ENCODE measurements around the gene MAP6D1. TPM values are rescaled to one million over a fixed set of nuclear protein-coding genes. Genes with fewer than 3 reads are reported as not detected.

The MAP6D1 gene
- polyA plus RNA-seq, 1 donor from 2014 or later: not detected

DNA sequence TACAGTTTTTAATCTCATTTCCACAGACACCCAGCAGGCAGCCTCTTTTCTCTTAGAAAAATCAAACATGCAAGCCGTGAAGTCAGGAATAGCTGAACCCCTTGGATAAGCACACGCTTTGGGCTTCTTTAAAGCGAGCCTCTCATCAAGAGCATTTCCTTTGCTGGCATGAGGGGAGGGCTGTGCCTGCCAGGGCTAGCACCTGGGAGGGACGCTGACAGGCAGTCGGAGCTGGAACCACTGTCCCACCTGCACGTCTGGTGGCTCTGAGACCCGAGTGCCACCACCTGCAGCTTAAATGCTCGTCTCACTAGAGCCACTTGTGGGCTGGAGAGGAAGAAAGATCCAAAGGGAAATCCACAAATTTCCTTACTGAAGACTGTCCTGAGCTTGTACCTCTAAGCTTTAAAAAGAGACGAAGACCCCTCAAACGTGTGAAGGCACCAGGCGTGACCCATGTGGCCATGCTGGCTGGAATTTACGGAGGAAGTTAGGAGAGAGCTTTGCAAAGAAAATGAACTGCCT is 9.4 kb downstream of the MAP6D1 start:
- Mint-ChIP-seq H3K4me3 (peak overlapping the region in 2 of 4 donors; percentile 28 to 35), H3K36me3 (peaks cover 5% of the 10 kb centered on the region), H3K4me1 (peaks cover 0 to 1% (median 0%) of the 10 kb centered on the region in 3 donors), H3K9me3 (no peaks in the 10 kb centered on the region), H3K27ac (no peak overlapping the region), H3K27me3 (no peaks in the 10 kb centered on the region)

DNA sequence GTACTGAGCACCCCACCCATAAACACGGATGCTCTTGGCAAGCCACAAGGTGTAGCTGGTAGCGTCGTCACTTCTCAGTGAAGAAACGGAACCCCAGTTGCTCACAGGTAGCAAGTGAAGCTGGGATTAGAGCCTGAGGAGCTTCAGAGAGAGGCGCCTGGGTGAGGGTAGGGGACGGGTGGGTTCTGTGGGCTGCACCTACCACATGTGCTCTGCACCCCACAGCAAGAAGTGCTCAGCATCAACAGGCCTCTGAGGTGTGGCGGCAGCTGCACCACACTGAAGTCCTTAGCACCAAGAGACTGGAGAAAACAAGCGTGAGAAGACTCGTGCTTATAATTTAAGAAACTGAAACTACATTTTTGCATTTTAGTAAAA is 9.8 kb downstream of the MAP6D1 start:
- peak overlapping the region in 2 of 4 donors; percentile 35 to 51 for H3K4me3 Mint-ChIP-seq

DNA sequence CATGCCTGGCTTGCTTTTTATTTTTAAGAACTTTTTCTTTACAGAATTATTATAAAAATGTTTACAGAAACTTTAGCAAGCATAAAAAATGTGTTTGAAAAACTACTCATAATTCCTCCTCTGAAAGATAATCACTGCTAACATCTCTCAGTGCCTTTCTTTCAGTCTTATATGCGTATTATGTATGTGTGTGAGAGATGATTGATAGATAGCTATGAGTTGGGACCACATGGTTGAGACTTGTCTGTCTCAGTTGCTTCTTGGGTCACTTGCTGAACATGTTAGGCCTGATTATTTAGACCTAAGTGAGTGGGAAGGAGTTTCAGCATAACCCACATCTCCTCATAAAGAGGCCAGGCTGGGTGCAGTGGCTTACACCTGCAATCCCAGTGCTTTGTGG is 11.1 kb downstream of the MAP6D1 start:
- Mint-ChIP-seq H3K27me3 (no peaks in the 10 kb centered on the region), H3K27ac (no peak overlapping the region), H3K9me3 (no peaks in the 10 kb centered on the region), H3K36me3 (peaks cover 5% of the 10 kb centered on the region), H3K4me3 (no peak overlapping the region), H3K4me1 (peaks cover 0 to 1% (median 0%) of the 10 kb centered on the region in 3 donors)

More for the DNA sequence above, 9.8 kb downstream of the MAP6D1 start:
- H3K36me3 Mint-ChIP-seq: peaks cover 5% of the 10 kb centered on the region
- no peak overlapping the region for H3K27ac Mint-ChIP-seq
- H3K4me1 Mint-ChIP-seq: peaks cover 0 to 1% (median 0%) of the 10 kb centered on the region in 3 donors
- no peaks in the 10 kb centered on the region for H3K27me3 Mint-ChIP-seq
- no peaks in the 10 kb centered on the region for H3K9me3 Mint-ChIP-seq

DNA sequence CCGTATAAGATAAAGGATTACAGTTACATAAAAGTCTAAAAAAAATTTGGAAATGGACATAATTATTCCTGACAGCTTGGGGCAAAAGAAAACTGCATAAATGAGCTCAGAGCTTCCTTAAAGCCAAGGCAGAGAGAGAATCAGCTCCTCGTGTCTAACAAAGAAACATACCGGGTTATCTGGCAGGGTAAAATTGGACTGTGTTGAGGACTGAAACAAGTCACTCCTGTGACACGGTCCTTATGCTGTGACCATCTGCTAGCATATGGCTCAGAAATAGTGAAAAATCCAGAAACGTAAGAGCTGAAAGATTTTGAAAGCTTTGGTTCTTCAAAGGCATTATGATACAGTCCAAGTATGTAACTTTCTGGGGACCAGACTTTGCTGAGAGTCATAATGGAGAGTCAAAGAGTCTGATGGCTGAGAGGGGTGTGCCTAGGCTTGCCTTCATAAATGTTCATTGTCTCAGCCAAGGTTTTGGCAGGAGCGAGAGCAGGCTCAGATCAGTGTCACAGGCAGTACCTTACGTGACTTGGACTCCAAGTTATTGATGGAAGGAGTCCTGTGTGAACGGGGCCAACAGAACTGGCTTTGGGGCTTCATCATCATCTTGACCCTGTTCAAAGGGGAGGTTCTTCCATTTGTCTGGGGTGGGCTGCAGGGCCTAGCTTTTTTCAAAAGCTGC is 12.5 kb downstream of the MAP6D1 start:
- Mint-ChIP-seq H3K36me3 (peaks cover 7% of the 10 kb centered on the region), H3K4me1 (peaks cover 0 to 1% (median 0%) of the 10 kb centered on the region in 3 donors), H3K27me3 (no peaks in the 10 kb centered on the region), H3K9me3 (no peaks in the 10 kb centered on the region), H3K27ac (peak overlapping the region in 1 of 3 donors; percentile 65), H3K4me3 (no peak overlapping the region)

DNA sequence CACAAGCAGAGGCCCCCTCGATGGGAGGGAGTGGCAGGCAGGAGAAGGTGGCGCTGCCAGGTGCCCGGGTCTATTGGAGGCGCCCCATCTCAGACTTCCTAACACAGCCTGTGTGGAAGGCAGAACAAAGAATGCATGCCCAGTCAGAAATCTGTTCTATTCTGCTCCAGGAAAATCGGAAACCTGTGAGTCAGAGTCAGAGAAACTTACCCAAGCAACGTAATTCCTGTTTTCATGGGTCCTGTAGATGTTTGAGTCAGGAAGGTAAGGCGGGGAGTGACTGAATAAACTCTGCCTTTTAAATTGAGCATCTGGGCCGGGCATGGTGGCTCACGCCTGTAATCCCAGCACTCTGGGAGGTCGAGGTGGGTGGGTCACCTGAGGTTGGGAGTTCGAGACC is 13.7 kb downstream of the MAP6D1 start:
- Mint-ChIP-seq H3K4me1 (peaks cover 0 to 1% (median 0%) of the 10 kb centered on the region in 3 donors), H3K4me3 (no peak overlapping the region), H3K36me3 (peaks cover 11% of the 10 kb centered on the region), H3K27me3 (no peaks in the 10 kb centered on the region), H3K9me3 (no peaks in the 10 kb centered on the region), H3K27ac (no peak overlapping the region)

DNA sequence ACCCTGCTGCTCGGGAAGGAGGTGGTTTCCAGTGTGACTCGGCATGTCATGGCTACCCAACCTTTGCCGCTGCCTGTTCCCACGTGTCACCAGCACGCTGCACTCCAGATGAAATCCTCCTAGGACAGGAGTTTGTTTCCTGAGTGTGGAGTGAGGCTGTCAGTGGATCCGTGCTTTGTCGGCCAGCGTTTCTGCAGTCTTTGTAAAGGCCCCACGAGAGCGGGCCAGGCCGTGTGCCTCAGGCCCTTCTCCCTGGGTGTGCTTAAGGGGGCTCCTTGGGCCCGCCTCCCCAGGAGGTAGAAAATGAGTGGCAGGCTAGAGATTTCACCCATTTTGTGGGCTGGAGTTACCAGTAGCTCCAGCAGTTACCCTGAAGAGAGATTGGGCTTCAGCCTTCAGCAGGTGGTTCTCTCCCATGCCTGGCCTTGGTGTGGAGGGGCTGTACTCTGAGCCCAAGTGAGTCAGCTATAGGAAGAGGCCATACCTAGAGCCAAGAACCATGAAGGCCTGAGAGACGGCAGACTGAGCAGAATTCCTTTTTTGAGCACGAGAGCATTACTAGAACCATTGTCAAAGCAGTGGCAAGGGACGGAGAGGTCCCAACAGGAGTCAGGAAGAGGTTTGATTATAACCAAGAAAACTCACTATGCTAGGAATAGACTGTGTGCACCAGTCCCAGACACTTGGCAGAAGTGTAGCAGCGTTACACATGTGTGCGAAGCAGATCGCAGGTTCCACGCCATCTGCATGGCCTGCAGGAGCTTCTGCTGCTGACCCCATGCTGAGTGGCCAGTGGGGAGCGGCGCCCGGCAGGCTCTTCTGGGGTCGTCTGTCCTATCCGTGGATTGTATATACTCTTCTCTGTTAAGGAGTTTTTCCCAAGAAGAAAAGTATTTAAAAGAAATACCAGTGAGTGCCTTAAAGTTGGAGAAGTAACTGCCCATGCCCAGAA is 14.5 kb downstream of the MAP6D1 start:
- Mint-ChIP-seq H3K4me1 (peaks cover 0 to 1% (median 0%) of the 10 kb centered on the region in 3 donors), H3K9me3 (no peaks in the 10 kb centered on the region), H3K36me3 (peaks cover 9% of the 10 kb centered on the region), H3K27me3 (no peaks in the 10 kb centered on the region), H3K27ac (no peak overlapping the region), H3K4me3 (no peak overlapping the region)

DNA sequence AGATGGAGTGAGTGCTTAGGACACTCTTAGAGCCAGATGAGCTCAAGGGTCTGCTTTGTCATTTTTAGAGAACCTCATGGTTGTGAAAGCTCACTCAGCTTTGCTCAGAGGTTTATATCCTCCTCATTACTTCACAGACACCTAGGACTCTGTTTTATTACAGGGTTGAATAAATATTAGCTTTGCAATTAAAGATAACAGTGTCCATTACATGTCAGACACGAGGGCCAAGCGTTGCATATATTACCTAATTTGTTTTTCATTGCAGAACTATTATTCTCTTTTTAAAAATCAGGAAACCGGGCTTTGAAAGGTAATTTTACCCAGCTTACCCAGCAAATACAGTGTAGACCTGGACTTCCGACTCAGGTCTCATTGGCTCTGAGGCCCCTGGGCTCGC is 16.1 kb downstream of the MAP6D1 start:
- Mint-ChIP-seq H3K27me3 (no peaks in the 10 kb centered on the region), H3K27ac (no peak overlapping the region), H3K4me3 (no peak overlapping the region), H3K4me1 (peaks cover 0 to under 1% (median 0%) of the 10 kb centered on the region in 3 donors), H3K9me3 (no peaks in the 10 kb centered on the region), H3K36me3 (peaks cover 9% of the 10 kb centered on the region)

DNA sequence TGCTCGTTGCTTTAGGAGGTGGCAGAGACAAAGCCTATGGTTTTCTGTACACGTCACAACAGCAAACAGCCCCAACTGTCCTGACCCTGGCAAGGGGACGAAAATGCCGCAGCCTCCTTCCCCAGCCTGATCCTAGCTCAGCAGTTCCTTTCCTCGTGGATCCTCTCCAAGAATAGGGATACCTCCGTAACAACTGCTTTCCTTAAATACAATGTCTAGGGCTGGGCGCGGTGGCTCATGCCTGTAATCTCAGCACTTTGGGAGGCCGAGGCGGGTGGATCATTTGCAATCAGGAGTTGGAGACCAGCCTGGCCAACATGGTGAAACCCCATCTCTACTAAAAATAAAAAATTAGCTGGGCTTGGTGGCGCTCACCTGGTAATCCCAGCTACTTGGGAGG is 17.0 kb downstream of the MAP6D1 start:
- peak overlapping the region in 1 of 4 donors; percentile 31 for H3K4me3 Mint-ChIP-seq
- peaks cover 9% of the 10 kb centered on the region for H3K36me3 Mint-ChIP-seq
- H3K4me1 Mint-ChIP-seq: no peaks in the 10 kb centered on the region
- H3K9me3 Mint-ChIP-seq: no peaks in the 10 kb centered on the region
- H3K27me3 Mint-ChIP-seq: no peaks in the 10 kb centered on the region
- no peak overlapping the region for H3K27ac Mint-ChIP-seq

DNA sequence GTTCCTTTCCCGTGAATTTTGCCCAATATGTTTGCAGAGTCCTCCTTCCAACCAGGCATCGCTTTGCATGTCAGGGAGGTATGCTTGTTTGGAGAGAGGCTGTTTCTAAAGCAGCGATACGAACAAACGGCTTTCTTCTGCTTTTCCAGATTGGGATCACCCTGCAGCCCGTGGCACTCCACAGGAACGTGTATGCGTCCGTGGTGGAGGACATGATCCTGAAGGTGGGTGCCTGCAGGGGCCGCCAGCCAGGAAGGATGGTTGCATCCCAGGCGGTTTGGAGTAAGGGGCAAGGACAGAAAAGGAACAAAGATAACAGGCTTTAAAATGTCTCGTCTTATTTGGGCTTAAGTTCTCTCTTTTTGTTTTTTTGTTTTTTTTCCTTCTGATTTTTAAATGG is 17.5 kb downstream of the MAP6D1 start:
- Mint-ChIP-seq H3K9me3 (no peaks in the 10 kb centered on the region), H3K36me3 (peaks cover 9% of the 10 kb centered on the region), H3K27ac (no peak overlapping the region), H3K4me3 (peak overlapping the region in 1 of 4 donors; percentile 31), H3K27me3 (no peaks in the 10 kb centered on the region), H3K4me1 (no peaks in the 10 kb centered on the region)

DNA sequence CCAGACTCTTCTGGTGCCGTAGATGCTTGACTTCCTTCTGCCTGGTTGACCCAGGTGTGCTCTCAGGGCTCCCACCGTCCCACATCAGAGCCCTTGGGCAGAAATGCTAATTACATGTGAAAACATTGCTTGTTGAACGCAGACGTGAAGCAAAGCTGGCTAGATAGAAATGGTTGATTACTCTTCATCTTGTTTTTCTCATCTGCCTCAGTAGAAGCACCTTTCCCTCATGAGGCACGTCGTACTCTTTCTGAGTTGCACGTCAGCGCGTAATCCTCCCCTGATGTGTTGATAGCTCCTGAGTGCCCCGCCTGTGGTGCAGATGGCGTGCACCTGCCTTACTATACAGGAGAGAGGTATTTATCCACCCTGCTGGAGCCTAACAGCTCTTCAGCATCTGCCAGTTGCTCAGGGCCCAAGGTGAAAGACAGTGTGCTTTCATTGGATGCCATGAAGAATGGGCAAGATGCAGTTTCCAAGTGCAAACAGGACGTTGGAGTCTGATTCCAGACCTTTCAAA is 18.1 kb downstream of the MAP6D1 start:
- Mint-ChIP-seq H3K27ac (peak overlapping the region in 1 of 3 donors; percentile 31), H3K36me3 (peaks cover 6% of the 10 kb centered on the region), H3K9me3 (no peaks in the 10 kb centered on the region), H3K4me3 (no peak overlapping the region), H3K4me1 (no peaks in the 10 kb centered on the region), H3K27me3 (no peaks in the 10 kb centered on the region)

DNA sequence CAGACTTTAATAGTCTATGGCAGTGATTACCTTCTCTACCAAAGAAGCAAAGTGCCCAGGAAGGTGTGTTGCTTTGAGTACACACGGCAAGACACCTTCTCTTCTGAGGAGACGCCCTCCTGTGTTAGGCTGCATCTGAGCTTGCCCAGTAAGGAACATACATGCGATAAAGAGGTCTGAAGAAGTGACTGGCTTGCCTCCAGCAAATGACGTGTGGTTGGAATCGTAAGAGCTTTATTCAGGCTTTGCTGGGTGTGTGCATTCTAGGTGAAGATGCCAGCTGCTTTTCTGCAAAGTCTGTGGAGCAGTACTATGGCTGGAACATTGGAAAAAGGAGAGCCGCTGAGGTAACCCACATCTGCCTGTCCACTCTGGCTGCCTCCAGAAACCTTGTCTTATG is 22.4 kb downstream of the MAP6D1 start:
- no peak overlapping the region for H3K4me3 Mint-ChIP-seq
- H3K27ac Mint-ChIP-seq: no peak overlapping the region
- no peaks in the 10 kb centered on the region for H3K27me3 Mint-ChIP-seq
- no peaks in the 10 kb centered on the region for H3K4me1 Mint-ChIP-seq
- H3K9me3 Mint-ChIP-seq: no peaks in the 10 kb centered on the region
- H3K36me3 Mint-ChIP-seq: peaks cover 18% of the 10 kb centered on the region

DNA sequence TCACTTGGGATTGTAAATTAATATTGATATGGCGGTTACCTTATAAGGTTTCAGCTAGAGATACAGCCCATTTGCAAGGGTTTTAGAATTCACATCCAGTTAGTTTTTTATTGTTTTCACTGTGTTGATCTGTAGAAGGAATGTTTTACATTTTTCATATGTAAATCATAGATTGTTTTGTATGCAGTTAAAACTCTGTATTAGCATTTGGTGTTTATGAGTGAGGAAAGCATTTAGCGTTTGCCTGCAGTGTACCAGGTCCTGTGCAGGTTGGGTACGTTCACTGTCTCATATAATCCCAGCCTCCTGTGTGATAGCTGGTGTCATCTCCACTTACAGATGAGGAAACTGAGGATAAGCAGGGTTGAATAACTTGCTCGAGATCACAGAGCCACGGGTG is 23.8 kb downstream of the MAP6D1 start:
- no peaks in the 10 kb centered on the region for H3K27me3 Mint-ChIP-seq
- no peak overlapping the region for H3K4me3 Mint-ChIP-seq
- H3K36me3 Mint-ChIP-seq: peaks cover 13% of the 10 kb centered on the region
- no peaks in the 10 kb centered on the region for H3K9me3 Mint-ChIP-seq
- H3K4me1 Mint-ChIP-seq: no peaks in the 10 kb centered on the region
- no peak overlapping the region for H3K27ac Mint-ChIP-seq

DNA sequence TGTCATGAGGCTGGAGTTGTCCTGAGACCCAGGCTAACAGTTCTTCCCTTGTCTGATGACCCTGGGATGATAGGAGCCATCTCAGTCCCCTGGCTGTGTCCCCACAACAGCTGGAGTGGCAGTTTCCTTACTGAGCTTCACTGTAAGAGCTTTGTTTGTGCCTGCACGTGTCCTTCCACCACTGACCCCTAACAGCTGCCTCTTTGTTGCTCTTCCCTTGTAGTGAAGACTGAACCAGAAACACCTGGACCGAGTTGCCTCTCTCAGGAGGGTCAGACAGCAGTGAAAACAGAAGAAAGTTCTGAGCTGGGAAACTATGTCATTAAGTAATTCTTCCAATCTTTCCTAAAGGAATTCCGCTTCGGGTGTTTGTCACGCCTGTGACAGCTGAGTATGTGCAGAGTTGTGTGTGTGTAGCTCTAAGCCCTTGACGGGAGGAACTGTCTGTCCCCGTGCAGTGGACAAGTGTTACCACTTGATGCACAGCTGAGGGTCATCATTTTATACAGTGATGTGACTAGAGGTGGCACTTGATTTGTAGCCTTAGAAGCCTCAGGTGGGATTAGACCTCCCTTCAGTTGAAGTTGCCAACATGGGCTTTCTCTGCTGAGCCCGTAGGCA is 25.0 kb downstream of the MAP6D1 start:
- Mint-ChIP-seq H3K9me3 (no peaks in the 10 kb centered on the region), H3K27me3 (no peaks in the 10 kb centered on the region), H3K36me3 (peaks cover 16% of the 10 kb centered on the region), H3K4me1 (no peaks in the 10 kb centered on the region), H3K27ac (no peak overlapping the region), H3K4me3 (no peak overlapping the region)

DNA sequence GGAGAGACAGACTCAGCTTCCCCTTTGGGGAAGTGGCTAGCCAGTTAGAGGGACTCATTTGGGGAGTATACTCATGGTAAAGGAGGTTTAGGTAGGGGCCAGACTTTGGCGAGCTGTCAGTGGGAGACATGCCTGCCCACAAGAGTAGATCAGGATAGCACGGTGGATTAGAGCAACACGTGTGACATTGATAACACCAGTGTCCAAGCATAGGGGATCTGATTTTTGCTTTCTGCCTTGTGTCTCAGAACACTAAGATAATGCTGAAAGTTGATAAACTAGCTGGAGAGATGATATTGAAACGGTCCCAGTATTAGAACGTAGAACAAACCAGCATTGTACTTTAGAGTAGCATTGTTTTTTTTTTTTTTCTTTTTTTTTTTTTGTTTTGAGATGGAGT is 25.9 kb downstream of the MAP6D1 start:
- no peak overlapping the region for H3K27ac Mint-ChIP-seq
- no peaks in the 10 kb centered on the region for H3K4me1 Mint-ChIP-seq
- H3K36me3 Mint-ChIP-seq: peaks cover 17% of the 10 kb centered on the region

DNA sequence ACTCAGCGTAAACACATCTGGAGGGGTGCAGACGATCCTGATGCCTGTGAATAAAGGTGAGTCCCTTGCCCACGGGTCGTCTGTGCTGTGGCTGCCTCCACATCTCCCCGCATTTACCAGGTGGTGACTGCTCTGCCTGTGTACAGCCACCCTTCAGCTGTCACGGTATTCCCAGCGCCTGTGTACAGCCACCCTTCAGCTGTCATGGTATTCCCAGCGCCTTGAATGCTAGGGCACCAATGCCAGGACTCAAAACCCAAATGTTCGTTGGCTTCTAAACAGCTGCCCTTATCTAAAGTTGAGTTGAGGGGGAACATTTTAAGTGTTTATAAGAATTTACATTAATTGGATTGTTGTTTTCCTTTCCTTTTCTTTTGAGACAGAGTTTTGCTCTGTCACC is 27.4 kb downstream of the MAP6D1 start:
- H3K4me1 Mint-ChIP-seq: no peaks in the 10 kb centered on the region
- H3K9me3 Mint-ChIP-seq: no peaks in the 10 kb centered on the region
- H3K4me3 Mint-ChIP-seq: no peak overlapping the region
- peak overlapping the region in 1 of 3 donors; percentile 31 for H3K27ac Mint-ChIP-seq
- no peaks in the 10 kb centered on the region for H3K27me3 Mint-ChIP-seq
- H3K36me3 Mint-ChIP-seq: peaks cover 20% of the 10 kb centered on the region

More for the DNA sequence above, 25.9 kb downstream of the MAP6D1 start:
- Mint-ChIP-seq H3K4me3 (no peak overlapping the region), H3K27me3 (no peaks in the 10 kb centered on the region), H3K9me3 (no peaks in the 10 kb centered on the region)
